Adrenal gland (tissue), 12 donors: ENCODE data around the gene FAM114A1. TPM values are rescaled to one million over a fixed set of nuclear protein-coding genes. Genes with fewer than 3 reads are reported as not detected.

Experiments
- DNase-seq, 7 donors: peaks; one replicate each; pipeline ENCODE4 v3.0.0-alpha.2; 2019 to 2020
- H3K27ac ChIP-seq, 5 donors: fragments of 200-600 bp; sonication (generic) in 4 of 5; 1 replicate in 3 of 5; 2 replicates in 2 of 5; pipeline versions ENCODE4 v1.5.1 to v1.8.0; 2016 to 2020; ENCODE audit warnings: mild to moderate bottlenecking in 1 of 5
- H3K27me3 ChIP-seq: fragments of 200-600 bp; 2 replicates; pipeline ENCODE4 v1.8.0; 2021
- H3K36me3 ChIP-seq, 2 donors: fragments of 200-600 bp; replicated peaks in 1 of 2; 1 replicate in 1 of 2; 2 replicates in 1 of 2; pipeline versions ENCODE4 v1.5.1 to v1.8.0; 2018 to 2022
- H3K4me1 ChIP-seq, 2 donors: fragments of 200-600 bp; replicated peaks in 1 of 2; 1 replicate in 1 of 2; 2 replicates in 1 of 2; pipeline versions ENCODE4 v1.5.1 to v1.8.0; 2018 to 2021
- H3K4me3 ChIP-seq, 4 donors: fragments of 200-600 bp; sonication (generic) in 3 of 4; one replicate each; pipeline ENCODE4 v1.5.1; 2016 to 2018
- H3K9me3 ChIP-seq, 3 donors: fragments of 200-600 bp; sonication (generic) in 1 of 3; replicated peaks in 1 of 3; 1 replicate in 2 of 3; 2 replicates in 1 of 3; pipeline versions ENCODE4 v1.5.1 to v1.8.0; 2016 to 2021
- POLR2A ChIP-seq, 2 donors: fragments of 450-650 bp; IDR thresholded peaks; one replicate each; pipeline ENCODE4 v1.6.1; 2017; ENCODE audit warnings: antibody characterized with exemption in 2 of 2, mild to moderate bottlenecking in 2 of 2, moderate library complexity in 1 of 2
- WGBS, 4 donors: extraction: QIAGEN DNeasy Blood & Tissue Kit in 2 of 4; methylation state at CpG; one replicate each; pipeline versions ENCODE4 v1.1.5 to v1.1.7; 2013 to 2017; 5-methylcytosine and 5-hydroxymethylcytosine counted together
- intact Hi-C, 2 donors: fragments of 100-400 bp; cut with DNase I; formaldehyde crosslinking; loops; one replicate each; pipeline versions ENCODE4 v1.14.1 to v1.15.0; 2022 to 2023
- polyA plus RNA-seq, 3 donors: library from polyadenylated mRNA; stranded (reverse); fragments of 200-250 nt in 2 of 3; fragments of 350-450 nt in 1 of 3; fragmentation: Illumina TruSeq in 1 of 3; extraction: RNeasy Lipid Tissue Mini Kit (QIAGEN cat#74804) in 1 of 3; gene quantifications; one replicate each; pipeline ENCODE4 v1.2.3, GENCODE V29; 2013 to 2014
- total RNA-seq, 9 donors: library from RNA; depleted of rRNA in 4 of 9; stranded (reverse); fragments of >200 nt in 4 of 9; fragments of 120-200 nt in 1 of 9; fragmentation: NEBNext Ultra II Directional in 1 of 9; extraction: Animal tissue kit (Norgen Biotek cat#: 25700) in 1 of 9; gene quantifications; one replicate each; pipeline versions ENCODE4 v1.1.0 to v1.2.4, GENCODE V29; 2013 to 2023
- TF ChIP-seq, protein P1 (sequence below), 6 experiments: fragments of 450-650 bp in 4 of 6; fragments of 200-600 bp in 2 of 6; sonication (generic) in 1 of 6; IDR thresholded peaks; 1 replicate in 5 of 6; 2 replicates in 1 of 6; pipeline versions ENCODE4 v1.5.1 to v1.8.0; 2016 to 2021; ENCODE audit warnings: antibody characterized with exemption in 6 of 6, mild to moderate bottlenecking in 2 of 6, moderate library complexity in 1 of 6
- donor health status: healthy with polysubstance abuse.
- donor health status: Bipolar disorder and iron deficiency.
- donor health status: DM: yes; HTN: yes; CAD: no.
- donor health status: DM: no; HTN: no; CAD: no.
- donor health status: DM: no; HTN: no; CAD: no.
- donor health status: DM: yes; HTN: yes; CAD: no.

FAM114A1 gene
- total and polyA plus RNA-seq, 12 donors = 29.3 to 335 (median 174) TPM

- Histone ChIP-seq H3K27ac (peak overlapping the region in 2 of 5 donors; percentile 2 to 13), H3K4me3 (no peak overlapping the region), H3K36me3 (peaks cover 0 to 76% of the 10 kb centered on the region in 2 donors), H3K4me1 (peaks cover 0 to 4% of the 10 kb centered on the region in 2 donors), H3K9me3 (no peaks in the 10 kb centered on the region), H3K27me3 (no peaks in the 10 kb centered on the region)
- intact Hi-C loops = loop anchor here in 1 of 2 donors (10.0 kb wide), 1 partner anchor 205 kb away; no protein-coding TSS in a partner anchor
- WGBS, 4 donors = 14 to 50% (median 34%) methylated on average over 1 of the region's 1 CpG
- no peak for DNase-seq
- no peak for TF ChIP-seq POLR2A (IDR thresholded peaks at IDR 0.05)
- TF ChIP-seq, protein P1, sequence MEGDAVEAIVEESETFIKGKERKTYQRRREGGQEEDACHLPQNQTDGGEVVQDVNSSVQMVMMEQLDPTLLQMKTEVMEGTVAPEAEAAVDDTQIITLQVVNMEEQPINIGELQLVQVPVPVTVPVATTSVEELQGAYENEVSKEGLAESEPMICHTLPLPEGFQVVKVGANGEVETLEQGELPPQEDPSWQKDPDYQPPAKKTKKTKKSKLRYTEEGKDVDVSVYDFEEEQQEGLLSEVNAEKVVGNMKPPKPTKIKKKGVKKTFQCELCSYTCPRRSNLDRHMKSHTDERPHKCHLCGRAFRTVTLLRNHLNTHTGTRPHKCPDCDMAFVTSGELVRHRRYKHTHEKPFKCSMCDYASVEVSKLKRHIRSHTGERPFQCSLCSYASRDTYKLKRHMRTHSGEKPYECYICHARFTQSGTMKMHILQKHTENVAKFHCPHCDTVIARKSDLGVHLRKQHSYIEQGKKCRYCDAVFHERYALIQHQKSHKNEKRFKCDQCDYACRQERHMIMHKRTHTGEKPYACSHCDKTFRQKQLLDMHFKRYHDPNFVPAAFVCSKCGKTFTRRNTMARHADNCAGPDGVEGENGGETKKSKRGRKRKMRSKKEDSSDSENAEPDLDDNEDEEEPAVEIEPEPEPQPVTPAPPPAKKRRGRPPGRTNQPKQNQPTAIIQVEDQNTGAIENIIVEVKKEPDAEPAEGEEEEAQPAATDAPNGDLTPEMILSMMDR (IDR thresholded peaks at IDR 0.05) = no peak
These were observed 62.6 kb downstream of the FAM114A1 start for GRCh38 chr4:38930204-38930603.

- peaks cover 0 to 77% of the 10 kb centered on the region in 2 donors for H3K36me3 ChIP-seq
- TF ChIP-seq, protein P1 (IDR thresholded peaks at IDR 0.05) = no peak
- TF ChIP-seq POLR2A (IDR thresholded peaks at IDR 0.05) = no peak
- no peaks in the 10 kb centered on the region for H3K27me3 ChIP-seq
- intact Hi-C loops = loop anchor here in 1 of 2 donors (10.0 kb wide), 1 partner anchor 204 kb away; no protein-coding TSS in a partner anchor
- WGBS, 4 donors = 78 to 88% (median 80%) methylated on average over 6 of the region's 6 CpGs
- H3K27ac ChIP-seq = no peak overlapping the region
- peaks cover 0 to 3% of the 10 kb centered on the region in 2 donors for H3K4me1 ChIP-seq
- H3K9me3 ChIP-seq = no peaks in the 10 kb centered on the region
- peak in 1 of 7 donors; percentile 65 for DNase-seq
- no peak overlapping the region for H3K4me3 ChIP-seq
These were observed 63.1 kb downstream of the FAM114A1 start for GRCh38 chr4:38930707-38931106.

DNA sequence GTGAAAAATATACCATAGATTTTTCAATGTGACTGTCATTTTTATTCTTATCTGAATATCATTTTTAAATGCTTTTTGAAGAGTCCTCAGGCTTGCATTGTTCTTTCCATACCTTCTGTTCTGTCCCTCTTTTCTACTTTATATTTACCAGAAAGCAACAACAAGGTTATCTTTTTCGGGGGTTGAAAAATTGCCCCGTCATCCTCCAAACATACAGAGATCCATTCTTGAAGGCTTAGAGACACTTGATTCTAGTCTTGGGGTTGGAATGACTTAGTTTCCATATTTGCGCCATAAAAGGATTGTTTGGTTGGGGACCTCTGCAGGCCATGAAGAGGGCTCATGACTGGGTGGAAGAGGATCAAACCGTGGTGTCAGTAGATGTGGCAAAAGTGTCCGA, 63.5 kb downstream of the FAM114A1 start:
- intact Hi-C loops = loop anchor here in 1 of 2 donors (10.0 kb wide), 1 partner anchor 204 kb away; no protein-coding TSS in a partner anchor
- no peak overlapping the region for H3K27ac ChIP-seq
- no peaks in the 10 kb centered on the region for H3K9me3 ChIP-seq
- H3K27me3 ChIP-seq = no peaks in the 10 kb centered on the region
- DNase-seq = no peak
- peaks cover 0 to 74% of the 10 kb centered on the region in 2 donors for H3K36me3 ChIP-seq
- 72 to 88% (median 86%) methylated on average over 5 of the region's 5 CpGs for WGBS, 4 donors
- H3K4me1 ChIP-seq = no peaks in the 10 kb centered on the region
- TF ChIP-seq POLR2A (IDR thresholded peaks at IDR 0.05) = no peak
- TF ChIP-seq, protein P1 (IDR thresholded peaks at IDR 0.05) = no peak
- no peak overlapping the region for H3K4me3 ChIP-seq

GRCh38 chr4:38935391-38936073, 67.9 kb downstream of the FAM114A1 start:
- Histone ChIP-seq H3K4me3 (no peak overlapping the region), H3K27ac (no peak overlapping the region), H3K4me1 (no peaks in the 10 kb centered on the region), H3K27me3 (no peaks in the 10 kb centered on the region), H3K36me3 (peaks cover 0 to 62% of the 10 kb centered on the region in 2 donors), H3K9me3 (no peaks in the 10 kb centered on the region)
- 80 to 88% (median 87%) methylated on average over 5 of the region's 5 CpGs for WGBS, 4 donors
- DNase-seq = no peak
- intact Hi-C loops = loop anchor here in 1 of 2 donors (10.0 kb wide), 1 partner anchor 199 kb away; no protein-coding TSS in a partner anchor
- TF ChIP-seq, protein P1 (IDR thresholded peaks at IDR 0.05) = no peak
- no peak for TF ChIP-seq POLR2A (IDR thresholded peaks at IDR 0.05)
